DND-41 (cell line): Measurements from ENCODE around the gene TMEM239.

ENCODE experiments used
- CTCF ChIP-seq: IDR thresholded peaks from 2 replicates; pipeline ENCODE4 v1.5.1; 2012; ENCODE audit warnings: borderline replicate concordance, low read length, moderate library complexity, mild to moderate bottlenecking; ENCODE audit not compliant: poor library complexity, severe bottlenecking; ENCODE audit errors: extremely low read depth
- EZH2 ChIP-seq: IDR thresholded peaks from 3 replicates; pipeline ENCODE4 v1.6.1; 2012; ENCODE audit warnings: borderline replicate concordance, low read depth, mild to moderate bottlenecking, moderate library complexity, low read length, inconsistent platforms; ENCODE audit not compliant: severe bottlenecking

GRCh38 chr20:2820896-2821869 lies 5.0 kb downstream of the TMEM239 start:
- no peak for TF ChIP-seq CTCF
- no peak for TF ChIP-seq EZH2
